ENCODE results near the gene AMOTL1.

Gene AMOTL1

GRCh38 chr11:94870422-94870821, 102.3 kb downstream of the AMOTL1 start:
- peaks cover 98% of the 10 kb centered on the region for H3K36me3 ChIP-seq (ENCODE audit: control insufficient read depth, insufficient read depth, low read length)
- no peaks in the 10 kb centered on the region for H3K27me3 ChIP-seq (ENCODE audit: control insufficient read depth, insufficient read depth, low read length)
- no peak overlapping the region for H3K27ac ChIP-seq (ENCODE audit: low read depth, low read length)
- H3K9me3 ChIP-seq (ENCODE audit: control insufficient read depth, insufficient read depth, low read depth, low read length), result no peaks in the 10 kb centered on the region
- no peak overlapping the region for H3K4me3 ChIP-seq (ENCODE audit: low read depth, low read length)
- peaks cover 24% of the 10 kb centered on the region; the same call in 1 of the 2 replicates for H3K4me1 ChIP-seq (ENCODE audit: control insufficient read depth, insufficient read depth, low read length)
- H3K9ac ChIP-seq (ENCODE audit: low read length), result no peak overlapping the region

GRCh38 chr11:94871491-94872185, 103.5 kb downstream of the AMOTL1 start:
- Histone ChIP-seq H3K9ac (ENCODE audit: low read length) (no peak overlapping the region), H3K4me1 (ENCODE audit: control insufficient read depth, insufficient read depth, low read length) (peaks cover 21% of the 10 kb centered on the region), H3K36me3 (ENCODE audit: control insufficient read depth, insufficient read depth, low read length) (peaks cover 99% of the 10 kb centered on the region), H3K4me3 (ENCODE audit: low read depth, low read length) (no peak overlapping the region), H3K9me3 (ENCODE audit: control insufficient read depth, insufficient read depth, low read depth, low read length) (no peaks in the 10 kb centered on the region), H3K27me3 (ENCODE audit: control insufficient read depth, insufficient read depth, low read length) (no peaks in the 10 kb centered on the region), H3K27ac (ENCODE audit: low read depth, low read length) (no peak overlapping the region)

GRCh38 chr11:94873916-94874540, 105.9 kb downstream of the AMOTL1 start:
- Histone ChIP-seq H3K4me1 (ENCODE audit: control insufficient read depth, insufficient read depth, low read length) (peaks cover 14% of the 10 kb centered on the region), H3K4me3 (ENCODE audit: low read depth, low read length) (no peak overlapping the region), H3K27me3 (ENCODE audit: control insufficient read depth, insufficient read depth, low read length) (no peaks in the 10 kb centered on the region), H3K9ac (ENCODE audit: low read length) (no peak overlapping the region), H3K36me3 (ENCODE audit: control insufficient read depth, insufficient read depth, low read length) (peaks cover 100% of the 10 kb centered on the region), H3K27ac (ENCODE audit: low read depth, low read length) (no peak overlapping the region), H3K9me3 (ENCODE audit: control insufficient read depth, insufficient read depth, low read depth, low read length) (no peaks in the 10 kb centered on the region)

GRCh38 chr11:94876222-94876621, 108.1 kb downstream of the AMOTL1 start:
- Histone ChIP-seq H3K9ac (ENCODE audit: low read length) (no peak overlapping the region), H3K36me3 (ENCODE audit: control insufficient read depth, insufficient read depth, low read length) (peaks cover 97% of the 10 kb centered on the region), H3K4me1 (ENCODE audit: control insufficient read depth, insufficient read depth, low read length) (peaks cover 14% of the 10 kb centered on the region), H3K4me3 (ENCODE audit: low read depth, low read length) (no peak overlapping the region), H3K27me3 (ENCODE audit: control insufficient read depth, insufficient read depth, low read length) (no peaks in the 10 kb centered on the region), H3K9me3 (ENCODE audit: control insufficient read depth, insufficient read depth, low read depth, low read length) (no peaks in the 10 kb centered on the region), H3K27ac (ENCODE audit: low read depth, low read length) (no peak overlapping the region; the same call in 1 of the 2 replicates)

GRCh38 chr11:94876645-94877442, 108.7 kb downstream of the AMOTL1 start:
- Histone ChIP-seq H3K27me3 (ENCODE audit: control insufficient read depth, insufficient read depth, low read length) (no peaks in the 10 kb centered on the region), H3K4me3 (ENCODE audit: low read depth, low read length) (no peak overlapping the region), H3K36me3 (ENCODE audit: control insufficient read depth, insufficient read depth, low read length) (peaks cover 97% of the 10 kb centered on the region), H3K9me3 (ENCODE audit: control insufficient read depth, insufficient read depth, low read depth, low read length) (no peaks in the 10 kb centered on the region), H3K4me1 (ENCODE audit: control insufficient read depth, insufficient read depth, low read length) (peaks cover 14% of the 10 kb centered on the region), H3K27ac (ENCODE audit: low read depth, low read length) (no peak overlapping the region; the same call in 1 of the 2 replicates), H3K9ac (ENCODE audit: low read length) (no peak overlapping the region)

DNA sequence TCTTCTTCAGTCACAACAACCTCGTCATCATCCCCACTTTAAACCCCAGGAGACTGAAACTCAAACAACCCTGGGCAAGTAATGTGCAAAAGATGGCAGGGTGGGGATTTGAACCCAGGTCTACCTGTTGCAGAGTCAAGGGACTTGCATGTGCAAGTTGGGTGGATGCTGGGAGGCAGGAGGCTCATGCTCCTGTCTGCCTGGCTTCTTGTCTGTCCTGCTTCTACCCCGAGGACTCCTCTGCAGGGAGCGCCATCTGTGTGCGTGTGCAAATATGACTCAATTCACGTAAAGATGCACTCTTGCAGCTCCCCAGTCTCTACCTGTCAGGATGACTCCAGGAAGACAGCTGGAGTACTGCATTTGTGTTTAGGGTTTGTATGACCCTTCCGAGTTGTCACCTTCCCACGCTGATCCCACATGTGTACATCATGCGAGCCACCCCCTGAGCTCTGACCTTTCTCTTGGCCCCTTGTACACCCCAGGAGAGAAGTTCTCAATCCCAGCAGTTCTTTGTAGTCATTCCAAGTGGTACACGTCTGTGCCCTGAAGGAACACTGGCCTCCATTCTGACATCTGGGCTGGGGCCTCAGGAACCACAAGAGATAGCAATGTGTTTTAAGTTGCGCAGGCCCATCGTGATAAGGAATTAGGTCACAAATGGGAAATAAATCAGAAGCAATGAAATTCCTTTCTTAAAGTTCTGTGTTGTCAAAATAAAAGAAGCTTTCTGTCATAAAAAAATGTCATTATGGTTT, 109.5 kb downstream of the AMOTL1 start:
- Histone ChIP-seq H3K36me3 (ENCODE audit: control insufficient read depth, insufficient read depth, low read length) (peaks cover 97% of the 10 kb centered on the region), H3K9ac (ENCODE audit: low read length) (no peak overlapping the region), H3K27ac (ENCODE audit: low read depth, low read length) (no peak overlapping the region), H3K4me1 (ENCODE audit: control insufficient read depth, insufficient read depth, low read length) (peaks cover 14% of the 10 kb centered on the region), H3K9me3 (ENCODE audit: control insufficient read depth, insufficient read depth, low read depth, low read length) (no peaks in the 10 kb centered on the region), H3K4me3 (ENCODE audit: low read depth, low read length) (no peak overlapping the region), H3K27me3 (ENCODE audit: control insufficient read depth, insufficient read depth, low read length) (no peaks in the 10 kb centered on the region)

GRCh38 chr11:94879006-94879405, 110.8 kb downstream of the AMOTL1 start:
- no peak overlapping the region for H3K9ac ChIP-seq (ENCODE audit: low read length)
- H3K4me3 ChIP-seq (ENCODE audit: low read depth, low read length), result no peak overlapping the region
- H3K9me3 ChIP-seq (ENCODE audit: control insufficient read depth, insufficient read depth, low read depth, low read length), result no peaks in the 10 kb centered on the region
- H3K27ac ChIP-seq (ENCODE audit: low read depth, low read length), result no peak overlapping the region
- H3K27me3 ChIP-seq (ENCODE audit: control insufficient read depth, insufficient read depth, low read length), result no peaks in the 10 kb centered on the region
- H3K36me3 ChIP-seq (ENCODE audit: control insufficient read depth, insufficient read depth, low read length), result peaks cover 94% of the 10 kb centered on the region
- H3K4me1 ChIP-seq (ENCODE audit: control insufficient read depth, insufficient read depth, low read length), result peaks cover 14% of the 10 kb centered on the region

DNA sequence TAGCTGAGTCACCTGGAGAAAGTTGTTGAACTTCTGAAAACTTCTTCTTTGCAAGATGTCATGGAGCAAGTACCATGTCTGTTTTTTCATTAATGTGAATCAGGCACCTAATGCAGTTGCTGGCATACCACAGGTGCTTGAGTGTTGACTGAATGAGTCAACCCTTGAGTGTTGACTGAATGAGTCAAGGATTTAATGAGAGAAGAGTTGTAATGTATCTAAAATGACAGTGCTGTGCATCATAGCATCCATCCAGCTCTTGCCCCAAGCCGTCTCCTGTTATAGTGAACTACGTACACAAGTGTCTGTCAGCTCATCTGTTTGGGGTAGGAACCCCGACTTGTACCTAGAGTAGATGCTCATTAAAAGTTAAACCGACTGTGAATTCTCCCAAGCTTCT, 112.1 kb downstream of the AMOTL1 start:
- no peak overlapping the region for H3K27ac ChIP-seq (ENCODE audit: low read depth, low read length)
- H3K9ac ChIP-seq (ENCODE audit: low read length), result no peak overlapping the region
- no peaks in the 10 kb centered on the region for H3K27me3 ChIP-seq (ENCODE audit: control insufficient read depth, insufficient read depth, low read length)
- peaks cover 14% of the 10 kb centered on the region for H3K4me1 ChIP-seq (ENCODE audit: control insufficient read depth, insufficient read depth, low read length)
- peaks cover 91% of the 10 kb centered on the region for H3K36me3 ChIP-seq (ENCODE audit: control insufficient read depth, insufficient read depth, low read length)
- H3K4me3 ChIP-seq (ENCODE audit: low read depth, low read length), result no peak overlapping the region
- H3K9me3 ChIP-seq (ENCODE audit: control insufficient read depth, insufficient read depth, low read depth, low read length), result no peaks in the 10 kb centered on the region

DNA sequence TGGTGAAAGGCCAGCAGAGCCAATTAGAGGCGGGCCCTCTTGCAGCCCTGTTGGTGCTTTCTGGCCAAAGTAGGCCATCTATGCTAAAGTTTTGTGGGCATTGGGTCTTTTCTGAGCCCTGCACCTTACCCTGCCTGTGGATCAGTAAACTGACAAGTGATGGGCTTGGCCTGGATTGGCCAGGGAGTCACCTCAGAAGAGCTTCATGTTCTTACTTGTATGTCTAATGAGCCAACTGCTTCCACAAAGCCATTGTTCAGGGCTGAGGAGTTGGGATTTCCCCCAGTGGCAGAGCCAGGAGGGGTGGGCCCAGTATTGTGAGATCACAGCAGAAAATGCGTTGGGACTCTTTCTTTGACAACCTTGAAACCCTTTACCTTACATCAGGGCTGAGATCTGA, 114.8 kb downstream of the AMOTL1 start:
- H3K4me1 ChIP-seq (ENCODE audit: control insufficient read depth, insufficient read depth, low read length), result no peaks in the 10 kb centered on the region
- peaks cover 64% of the 10 kb centered on the region for H3K36me3 ChIP-seq (ENCODE audit: control insufficient read depth, insufficient read depth, low read length)
- H3K4me3 ChIP-seq (ENCODE audit: low read depth, low read length), result no peak overlapping the region
- no peak overlapping the region for H3K27ac ChIP-seq (ENCODE audit: low read depth, low read length)
- peaks cover 16% of the 10 kb centered on the region for H3K9me3 ChIP-seq (ENCODE audit: control insufficient read depth, insufficient read depth, low read depth, low read length)
- H3K9ac ChIP-seq (ENCODE audit: low read length), result no peak overlapping the region
- H3K27me3 ChIP-seq (ENCODE audit: control insufficient read depth, insufficient read depth, low read length), result no peaks in the 10 kb centered on the region

DNA sequence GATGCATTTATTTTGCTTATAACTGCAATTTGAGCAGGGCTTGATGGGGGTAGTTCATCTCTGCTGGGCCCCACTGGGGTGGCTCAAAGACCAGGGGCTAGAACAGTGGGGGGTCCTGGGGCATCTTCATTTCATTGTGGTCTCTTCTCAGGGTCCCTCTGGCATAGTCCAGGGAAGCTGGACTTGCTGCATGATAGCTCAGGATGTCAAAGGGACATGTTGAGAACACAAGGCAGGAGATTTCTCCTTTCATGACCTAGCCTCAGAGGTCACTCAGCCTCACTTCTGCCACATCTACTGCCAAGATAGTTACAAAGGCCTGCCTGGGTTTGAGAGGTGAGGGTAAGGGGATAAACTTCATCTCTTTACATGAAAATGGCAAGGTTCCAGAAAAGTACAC, 115.7 kb downstream of the AMOTL1 start:
- Histone ChIP-seq H3K27me3 (ENCODE audit: control insufficient read depth, insufficient read depth, low read length) (no peaks in the 10 kb centered on the region), H3K4me3 (ENCODE audit: low read depth, low read length) (no peak overlapping the region), H3K4me1 (ENCODE audit: control insufficient read depth, insufficient read depth, low read length) (no peaks in the 10 kb centered on the region), H3K9ac (ENCODE audit: low read length) (no peak overlapping the region), H3K27ac (ENCODE audit: low read depth, low read length) (no peak overlapping the region), H3K9me3 (ENCODE audit: control insufficient read depth, insufficient read depth, low read depth, low read length) (peaks cover 24% of the 10 kb centered on the region), H3K36me3 (ENCODE audit: control insufficient read depth, insufficient read depth, low read length) (peaks cover 55% of the 10 kb centered on the region)
